Measurements from ENCODE around the gene BCL3.
A peak's percentile ranks its signal among the peaks of the same experiment; 100 is the strongest.

The BCL3 gene

DNA sequence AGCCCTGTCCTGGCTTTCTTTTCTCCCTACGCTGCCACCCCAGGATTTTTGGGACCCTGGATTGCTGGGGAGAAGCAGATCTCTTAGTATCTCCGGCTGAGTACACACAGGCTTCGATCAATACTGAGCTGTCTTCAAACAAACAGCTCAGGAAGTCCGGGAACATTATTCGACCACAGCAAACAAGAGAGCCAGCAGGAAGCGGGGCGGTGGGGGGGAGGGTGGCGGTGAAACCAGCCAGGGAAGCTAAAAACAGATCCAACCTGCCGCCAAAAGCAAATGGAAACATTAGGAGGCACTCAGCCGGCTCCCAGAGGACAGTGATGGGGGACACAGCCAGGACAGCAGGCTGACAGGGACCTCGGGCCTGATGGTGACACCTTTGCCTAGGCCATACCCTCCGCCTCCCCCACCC, 48.2 kb downstream of the BCL3 start:
- peak; percentile 10 for DNase-seq

DNA sequence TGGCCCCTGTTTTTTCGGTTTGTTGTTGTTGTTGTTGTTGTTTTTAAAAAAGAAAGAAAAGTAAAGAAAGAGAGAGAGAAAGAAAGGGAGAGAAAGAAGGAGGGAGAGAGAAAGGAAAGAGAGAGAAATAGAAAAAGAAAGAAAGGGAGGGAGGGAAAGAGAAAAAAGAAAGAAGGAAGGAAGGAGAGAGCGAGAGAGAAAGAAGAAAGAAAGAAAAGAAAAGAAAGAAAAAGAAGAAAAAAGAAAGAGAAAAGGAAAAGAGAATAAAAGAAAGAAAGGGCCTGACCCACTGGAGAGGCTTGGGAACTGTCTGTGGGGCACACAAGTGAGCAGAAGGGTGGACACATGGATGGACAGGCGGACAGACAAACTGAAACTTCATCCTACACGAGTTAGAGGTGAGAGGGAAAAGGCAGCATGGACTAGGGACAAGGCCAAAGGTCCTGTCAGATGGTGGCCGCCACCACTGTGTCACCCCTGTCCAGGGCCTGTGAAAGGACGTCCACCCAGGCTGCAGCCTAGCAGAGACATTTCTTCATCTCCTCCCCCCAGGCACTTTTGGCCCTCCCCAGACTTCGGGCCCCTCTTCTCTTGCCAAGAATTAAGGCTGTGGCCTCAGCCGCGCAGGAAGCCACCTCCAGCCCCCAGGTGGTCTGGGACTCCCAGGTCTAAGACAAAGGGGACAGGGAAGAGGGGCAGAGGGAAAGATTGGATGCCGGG, 51.3 kb downstream of the BCL3 start:
- DNase-seq, result no peak

DNA sequence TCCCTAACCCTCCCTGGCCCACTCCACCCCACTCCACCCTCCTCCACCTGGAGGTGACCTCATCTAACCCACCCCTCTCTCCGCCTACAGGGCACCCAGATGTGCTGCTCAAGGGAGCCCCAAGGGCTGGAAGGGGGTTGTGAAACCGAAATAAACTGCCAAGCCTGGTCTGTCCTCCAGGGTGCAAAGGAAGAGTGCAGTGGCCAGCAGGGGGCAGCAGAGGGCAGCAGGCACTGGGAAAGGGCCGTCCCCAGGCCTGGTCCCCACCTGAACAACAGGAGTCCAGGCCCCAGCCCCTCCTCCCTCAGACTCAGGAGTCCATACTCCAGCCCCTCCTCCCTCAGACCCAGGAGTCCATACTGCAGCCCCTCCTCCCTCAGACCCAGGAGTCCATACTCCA, 52.0 kb downstream of the BCL3 start:
- peak; percentile 62 for DNase-seq

DNA sequence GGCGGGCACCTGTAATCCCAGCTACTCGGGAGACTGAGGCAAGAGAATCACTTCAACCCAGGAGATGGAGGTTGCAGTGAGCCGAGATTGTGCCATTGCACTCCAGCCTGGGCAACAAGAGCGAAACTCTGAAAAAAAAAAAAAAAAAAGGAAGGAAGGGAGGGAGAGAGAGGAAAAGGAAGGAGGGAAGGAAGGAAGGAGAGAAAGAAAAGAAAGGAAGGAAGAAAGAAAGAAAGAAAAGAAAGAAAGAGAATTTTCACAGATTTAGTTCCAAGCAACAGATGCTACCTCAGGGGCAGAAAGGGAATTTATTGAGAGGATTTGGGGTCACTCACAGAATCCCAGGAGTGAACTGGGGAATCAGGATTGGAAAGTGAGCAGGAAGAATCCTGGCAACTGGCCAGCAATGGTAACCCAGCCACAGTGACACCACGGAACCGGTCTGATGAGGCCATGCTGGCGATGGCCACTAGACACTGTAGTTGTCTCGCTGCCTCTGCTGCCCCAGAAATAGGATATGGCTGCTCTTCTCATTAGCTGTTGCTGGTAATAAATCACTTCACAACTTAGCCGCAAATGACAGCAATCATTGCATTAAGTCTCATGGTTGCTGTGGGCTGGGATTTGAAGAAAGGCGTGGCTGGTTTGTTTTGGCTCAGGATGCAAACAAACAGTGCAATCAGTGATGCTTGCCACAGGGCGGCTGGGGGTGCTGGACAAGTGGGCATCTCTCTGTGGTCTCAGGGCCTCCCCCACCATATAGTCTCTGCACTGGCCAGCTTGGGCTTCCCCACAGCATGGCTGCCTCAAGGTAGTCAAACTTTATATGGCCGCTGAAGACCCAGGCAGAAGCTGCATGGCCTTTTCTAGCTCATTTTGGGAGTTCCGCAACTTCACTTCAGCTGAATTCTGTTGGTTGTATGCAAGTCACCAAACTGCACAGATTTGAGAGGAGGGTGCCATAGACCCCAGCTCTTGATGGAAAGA, 55.2 kb downstream of the BCL3 start:
- no peak for DNase-seq

DNA sequence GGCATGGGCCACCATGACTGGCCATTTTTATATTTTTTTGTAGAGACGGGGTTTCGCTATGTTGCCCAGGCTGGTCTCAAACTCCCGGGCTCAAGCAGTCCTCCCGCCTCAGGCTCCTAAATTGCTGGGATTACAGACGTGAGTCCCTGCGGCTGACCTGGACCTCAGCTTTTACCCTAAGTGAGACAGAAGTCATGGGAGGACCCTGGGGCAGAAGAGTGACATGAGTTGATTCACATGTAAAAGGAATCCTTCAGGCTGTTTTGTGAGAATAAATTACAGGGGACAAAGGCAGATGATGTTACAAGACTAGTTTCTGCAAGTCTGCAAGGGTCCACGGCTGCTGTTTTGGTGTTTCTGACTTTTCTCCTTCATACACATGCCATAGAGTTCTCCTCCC, 57.8 kb downstream of the BCL3 start:
- DNase-seq, result no peak

DNA sequence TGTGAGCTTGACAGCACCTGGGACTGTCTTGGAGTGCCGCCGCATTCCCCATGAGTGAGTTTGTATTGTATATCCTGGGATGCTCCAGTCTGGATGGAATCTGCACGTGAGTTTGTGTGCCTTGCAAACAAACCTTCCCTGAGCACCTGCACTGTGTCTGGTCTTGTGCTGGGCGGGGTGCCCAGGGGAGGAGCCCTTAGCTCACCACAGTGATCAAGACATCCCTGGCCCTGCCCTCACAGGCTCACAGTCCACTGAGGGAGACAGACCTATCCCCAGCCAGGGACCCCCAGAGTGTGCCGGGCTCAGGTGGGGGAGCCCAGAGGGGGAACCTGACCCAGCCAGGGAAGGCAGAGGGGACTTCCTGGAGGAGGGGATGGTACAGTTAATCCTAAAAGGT, 58.7 kb downstream of the BCL3 start:
- DNase-seq, result no peak

DNA sequence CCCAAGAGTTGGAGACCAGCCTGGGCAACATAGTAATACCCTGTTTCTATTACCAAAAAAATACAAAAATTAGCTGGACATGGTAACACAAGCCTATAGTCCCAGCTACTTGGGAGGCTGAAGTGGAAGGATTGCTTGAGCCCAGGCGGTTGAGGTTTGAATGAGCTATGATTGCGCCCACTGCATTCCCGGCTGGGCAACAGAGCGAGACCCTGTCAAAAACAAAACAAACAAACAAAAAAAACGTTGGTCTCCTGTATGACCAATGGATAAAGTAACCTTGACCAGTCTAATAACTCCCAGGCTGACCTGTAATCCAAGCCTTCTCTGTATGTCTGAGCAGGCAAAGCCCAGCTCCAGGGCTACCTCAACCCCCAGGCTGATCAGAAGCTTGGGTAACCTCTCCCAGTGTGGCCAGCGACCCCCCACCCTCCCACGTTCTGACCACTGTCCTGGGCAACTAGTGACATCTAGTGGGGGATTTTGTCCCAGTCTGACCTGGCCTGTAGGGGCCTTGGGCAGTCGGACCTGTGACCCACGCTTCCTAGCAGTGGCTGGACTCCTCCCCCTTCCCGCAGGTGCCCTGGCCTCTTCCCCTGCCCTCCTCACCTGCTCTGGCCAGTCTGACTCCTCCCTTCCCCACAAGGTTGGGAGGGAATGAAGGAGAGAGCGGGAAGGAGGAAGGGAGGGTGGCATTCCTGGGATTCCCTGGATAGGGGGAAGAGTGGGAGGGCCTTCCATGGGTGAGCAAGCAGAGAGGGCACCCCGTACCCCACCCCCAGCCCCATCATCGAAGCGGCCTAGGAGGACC, 59.3 kb downstream of the BCL3 start:
- DNase-seq, result no peak

DNA sequence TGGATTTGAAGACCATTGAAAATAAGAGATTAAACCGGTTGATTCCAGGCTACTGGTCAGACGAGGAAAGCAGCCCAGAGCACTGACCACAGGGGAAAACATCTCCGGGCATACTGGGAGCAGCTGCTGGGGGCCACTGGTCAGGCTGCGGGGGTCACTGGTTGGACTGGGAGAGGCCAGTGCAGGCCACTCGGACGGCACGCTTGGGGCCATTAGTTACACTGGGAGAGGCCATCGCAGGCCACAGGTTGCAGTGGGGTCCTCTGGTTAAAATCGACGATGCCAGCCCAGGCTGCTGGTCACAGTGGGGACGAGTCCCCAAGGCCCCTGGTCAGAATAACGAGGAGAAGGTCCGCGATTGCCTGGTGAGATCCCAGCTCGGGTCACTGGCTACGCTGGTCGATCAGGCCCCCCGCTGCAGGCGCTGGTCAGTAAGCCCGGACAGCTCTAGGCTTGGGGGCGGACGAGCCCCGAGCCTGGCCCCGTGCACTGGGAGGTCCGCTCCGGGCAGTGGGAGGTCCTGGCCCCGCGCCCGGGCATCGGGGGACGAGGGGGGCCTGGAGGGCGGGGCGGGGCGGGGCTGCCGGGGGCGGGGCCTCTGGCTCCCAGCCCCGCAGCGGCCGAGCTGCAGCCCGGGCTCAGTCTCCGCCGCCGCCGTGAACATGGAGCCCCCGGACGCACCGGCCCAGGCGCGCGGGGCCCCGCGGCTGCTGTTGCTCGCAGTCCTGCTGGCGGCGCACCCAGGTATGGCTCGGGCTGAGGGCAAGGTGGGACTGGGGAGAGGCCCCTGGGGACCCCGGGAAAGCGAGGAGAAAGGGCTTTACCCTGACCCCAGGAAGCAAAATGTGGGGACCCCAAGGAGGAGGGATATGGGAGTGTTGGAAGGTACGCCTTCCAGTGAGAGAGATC, 60.2 kb downstream of the BCL3 start, which contains the start of gene BCAM:
TSS of gene BCAM (plus strand) at position 641 of the 909 bp plus-strand sequence. CDS start at position 663, 22 bp downstream.
- DNase-seq, result no peak

Measured in activated effector memory CD4-positive, alpha-beta T cell treated with Interleukin-2 at 50 U/mL for 16 hours (primary cell).